ENCODE measurements around the gene STX2. TPM values are rescaled to one million over a fixed set of nuclear protein-coding genes. Genes with fewer than 3 reads are reported as not detected.
A peak's percentile ranks its signal among the peaks of the same experiment; 100 is the strongest.

STX2 gene
- total RNA-seq, 1 donor from 2014 or later = 17.4 TPM

DNA sequence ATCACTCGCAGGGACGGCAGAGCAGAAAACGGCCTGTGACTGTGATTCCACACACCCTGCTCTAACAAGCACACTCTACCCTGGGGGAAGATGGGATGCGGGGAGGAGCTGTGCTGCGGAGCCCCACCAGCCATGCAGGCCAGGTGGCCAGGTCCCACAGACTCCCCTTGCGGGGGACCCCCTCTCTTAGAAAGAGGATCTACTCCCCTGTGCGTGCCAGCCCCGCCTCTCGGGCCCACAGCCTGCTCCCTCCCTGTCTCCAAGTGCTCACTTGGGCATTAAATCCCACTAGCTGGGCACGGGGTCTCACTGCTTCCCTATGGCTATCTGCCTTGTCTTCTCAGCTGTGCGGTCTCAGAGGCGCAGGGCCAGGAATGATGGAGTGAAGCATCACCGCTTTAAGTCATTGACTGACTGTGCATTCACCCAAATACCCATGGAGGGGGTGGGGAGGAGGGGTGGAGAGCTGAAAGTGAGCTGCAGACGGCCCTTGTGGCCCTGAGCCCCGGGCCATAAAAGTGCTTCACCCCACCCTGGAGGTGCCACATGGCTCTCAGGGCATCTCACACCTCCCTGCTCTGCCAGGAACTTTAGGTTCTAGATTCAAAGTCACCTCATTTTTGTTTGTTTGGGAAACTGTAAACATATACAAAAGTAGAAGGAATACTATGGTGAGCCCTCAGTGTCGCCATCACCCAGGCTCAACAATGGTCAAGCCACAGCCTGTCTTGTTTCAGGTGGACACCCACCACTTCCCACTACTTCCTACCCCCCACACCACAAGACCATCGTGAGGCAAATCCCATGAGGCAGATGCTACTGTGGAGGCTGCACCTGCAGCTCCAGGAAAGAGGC is 9.4 kb downstream of the STX2 start:
- no peak overlapping the region for H3K27ac Mint-ChIP-seq (ENCODE audit: unreplicated experiment)
- no peak overlapping the region for H3K4me3 Mint-ChIP-seq (ENCODE audit: unreplicated experiment)
- no peaks in the 10 kb centered on the region for H3K4me1 Mint-ChIP-seq (ENCODE audit: unreplicated experiment)
- TF ChIP-seq CTCF (IDR thresholded peaks at IDR 0.05; ENCODE audit: unreplicated experiment) = no peak
- no peak for DNase-seq (ENCODE audit: low spot score)
- no peaks in the 10 kb centered on the region for H3K9me3 Mint-ChIP-seq (ENCODE audit: unreplicated experiment)
- peaks cover 1% of the 10 kb centered on the region for H3K27me3 Mint-ChIP-seq (ENCODE audit: unreplicated experiment)
- no peaks in the 10 kb centered on the region for H3K36me3 Mint-ChIP-seq (ENCODE audit: low read depth, unreplicated experiment)

DNA sequence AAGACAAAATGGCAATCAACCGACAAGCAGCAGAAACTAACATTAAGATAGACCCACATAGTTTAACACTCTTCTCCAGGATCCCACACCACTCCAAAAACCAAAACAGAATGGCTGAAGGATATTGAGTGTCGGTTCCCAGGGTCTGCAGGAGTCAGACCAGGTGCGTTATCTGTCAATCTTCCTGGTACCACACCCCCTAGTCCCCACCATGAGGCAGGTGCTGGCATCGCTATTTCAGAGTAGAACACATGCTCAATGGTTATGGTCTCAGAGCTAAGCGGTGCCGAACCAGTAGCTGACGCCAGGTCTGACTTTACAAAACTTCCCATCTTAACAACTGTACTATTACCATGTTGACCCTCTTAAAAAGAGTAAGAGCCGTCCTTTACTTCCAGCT is 10.2 kb downstream of the STX2 start:
- Mint-ChIP-seq H3K4me3 (ENCODE audit: unreplicated experiment) (no peak overlapping the region), H3K9me3 (ENCODE audit: unreplicated experiment) (no peaks in the 10 kb centered on the region), H3K27ac (ENCODE audit: unreplicated experiment) (no peak overlapping the region), H3K27me3 (ENCODE audit: unreplicated experiment) (peaks cover 1% of the 10 kb centered on the region), H3K4me1 (ENCODE audit: unreplicated experiment) (no peaks in the 10 kb centered on the region), H3K36me3 (ENCODE audit: low read depth, unreplicated experiment) (no peaks in the 10 kb centered on the region)
- no peak for TF ChIP-seq CTCF (IDR thresholded peaks at IDR 0.05; ENCODE audit: unreplicated experiment)
- DNase-seq (ENCODE audit: low spot score) = no peak

GRCh38 chr12:130827432-130827831 is 11.6 kb downstream of the STX2 start:
- DNase-seq (ENCODE audit: low spot score) = no peak
- Mint-ChIP-seq H3K27ac (ENCODE audit: unreplicated experiment) (no peak overlapping the region), H3K9me3 (ENCODE audit: unreplicated experiment) (no peaks in the 10 kb centered on the region), H3K4me3 (ENCODE audit: unreplicated experiment) (no peak overlapping the region), H3K27me3 (ENCODE audit: unreplicated experiment) (peaks cover 1% of the 10 kb centered on the region), H3K4me1 (ENCODE audit: unreplicated experiment) (no peaks in the 10 kb centered on the region), H3K36me3 (ENCODE audit: low read depth, unreplicated experiment) (no peaks in the 10 kb centered on the region)
- no peak for TF ChIP-seq CTCF (IDR thresholded peaks at IDR 0.05; ENCODE audit: unreplicated experiment)

- Mint-ChIP-seq H3K27ac (ENCODE audit: unreplicated experiment) (no peak overlapping the region), H3K9me3 (ENCODE audit: unreplicated experiment) (no peaks in the 10 kb centered on the region), H3K27me3 (ENCODE audit: unreplicated experiment) (peaks cover 1% of the 10 kb centered on the region), H3K4me1 (ENCODE audit: unreplicated experiment) (no peaks in the 10 kb centered on the region), H3K4me3 (ENCODE audit: unreplicated experiment) (no peak overlapping the region), H3K36me3 (ENCODE audit: low read depth, unreplicated experiment) (no peaks in the 10 kb centered on the region)
- TF ChIP-seq CTCF (IDR thresholded peaks at IDR 0.05; ENCODE audit: unreplicated experiment) = peak; percentile 93
- DNase-seq (ENCODE audit: low spot score) = peak; percentile 71
Measured at GRCh38 chr12:130826151-130826801, 12.8 kb downstream of the STX2 start.

DNA sequence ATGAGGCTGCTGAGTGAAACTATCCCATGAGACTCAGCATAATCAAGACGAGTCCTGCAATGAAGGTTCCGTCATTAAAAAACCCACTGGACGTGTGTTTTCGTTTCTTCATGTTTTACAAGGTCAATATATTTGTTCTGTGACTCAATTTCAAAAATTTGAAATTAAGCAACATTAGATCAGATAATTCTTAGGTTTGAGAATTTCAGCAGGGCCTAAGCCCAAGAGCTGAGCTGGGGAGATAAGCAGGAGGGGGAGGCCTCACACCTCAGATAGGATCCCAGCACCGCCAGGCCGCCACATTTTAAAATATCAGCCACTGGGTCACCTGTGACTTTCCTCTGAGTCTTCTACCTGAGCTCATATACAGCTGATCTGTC is 13.3 kb downstream of the STX2 start:
- H3K4me3 Mint-ChIP-seq (ENCODE audit: unreplicated experiment) = no peak overlapping the region
- H3K27ac Mint-ChIP-seq (ENCODE audit: unreplicated experiment) = no peak overlapping the region
- peaks cover 1% of the 10 kb centered on the region for H3K27me3 Mint-ChIP-seq (ENCODE audit: unreplicated experiment)
- peaks cover 4% of the 10 kb centered on the region for H3K36me3 Mint-ChIP-seq (ENCODE audit: low read depth, unreplicated experiment)
- no peaks in the 10 kb centered on the region for H3K4me1 Mint-ChIP-seq (ENCODE audit: unreplicated experiment)
- no peak for DNase-seq (ENCODE audit: low spot score)
- no peak for TF ChIP-seq CTCF (IDR thresholded peaks at IDR 0.05; ENCODE audit: unreplicated experiment)
- H3K9me3 Mint-ChIP-seq (ENCODE audit: unreplicated experiment) = no peaks in the 10 kb centered on the region
